ENCODE measurements around the gene MT1M.

The MT1M gene

GRCh38 chr16:56628486-56629350, 3.7 kb upstream of the MT1M start:
- no peak for DNase-seq (ENCODE audit: low spot score)

DNA sequence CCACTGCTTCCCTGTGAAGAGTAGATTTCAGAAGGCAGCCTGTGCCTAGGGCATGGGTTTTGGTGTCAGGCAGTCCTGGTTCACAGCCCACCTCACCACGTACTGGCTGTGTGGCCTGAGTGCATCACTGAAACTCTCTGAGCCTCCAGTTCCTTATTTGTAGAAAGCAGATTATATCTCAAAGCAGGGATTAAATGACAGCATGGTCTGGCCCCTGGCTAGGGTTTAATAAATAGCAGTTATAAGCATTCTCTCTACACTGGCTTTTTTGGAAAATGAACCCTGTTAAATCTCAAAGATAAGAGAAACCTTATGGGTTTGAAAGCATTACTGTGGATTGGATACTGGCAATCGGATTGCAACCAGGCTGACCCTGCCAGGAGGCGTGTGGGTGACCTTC, 2.9 kb upstream of the MT1M start:
- no peak for DNase-seq (ENCODE audit: low spot score)

DNA sequence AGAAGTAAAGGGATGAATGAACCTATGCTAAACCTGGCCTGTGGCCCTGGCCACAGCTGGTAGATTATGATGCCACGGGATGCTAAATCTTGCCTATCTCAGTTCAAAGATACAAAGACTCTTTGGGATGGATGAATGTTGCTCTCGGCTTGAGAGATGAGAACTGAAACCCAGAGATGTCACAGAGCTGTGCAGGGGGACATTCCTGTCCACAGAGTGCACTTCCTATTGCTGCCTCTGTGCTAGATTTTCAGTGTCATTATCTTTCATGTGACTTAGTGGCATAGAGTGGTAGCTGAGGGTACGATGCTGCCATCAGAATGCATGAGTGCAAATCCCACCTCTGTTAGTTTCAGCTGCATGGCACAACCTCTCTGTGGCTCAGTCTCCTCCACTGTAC, 2.3 kb upstream of the MT1M start:
- peak; percentile 58 for DNase-seq (ENCODE audit: low spot score)

DNA sequence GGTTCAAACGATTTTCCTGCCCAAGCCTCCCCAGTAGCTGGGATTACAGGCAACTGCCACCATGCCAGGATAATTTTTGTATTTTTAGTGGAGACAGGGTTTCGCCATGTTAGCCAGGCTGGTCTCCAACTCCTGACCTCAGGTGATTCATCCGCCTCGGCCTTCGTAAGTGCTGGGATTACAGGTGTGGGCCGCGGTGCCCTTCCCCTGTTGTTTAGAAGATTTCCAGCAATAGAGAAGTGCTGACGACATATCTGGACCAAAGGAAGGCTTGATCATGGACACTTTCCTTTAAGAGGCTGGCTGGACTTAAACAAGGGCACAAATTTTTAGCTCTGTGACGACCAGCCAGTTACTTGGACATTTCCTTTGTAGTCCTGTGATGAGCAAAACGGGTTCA, 1.3 kb upstream of the MT1M start:
- no peak for DNase-seq (ENCODE audit: low spot score)

GRCh38 chr16:56631832-56632155, 665 bp upstream of the MT1M start:
- DNase-seq (ENCODE audit: low spot score): no peak

GRCh38 chr16:56632848-56633365, 448 bp downstream of the MT1M start:
- DNase-seq (ENCODE audit: low spot score): no peak

DNA sequence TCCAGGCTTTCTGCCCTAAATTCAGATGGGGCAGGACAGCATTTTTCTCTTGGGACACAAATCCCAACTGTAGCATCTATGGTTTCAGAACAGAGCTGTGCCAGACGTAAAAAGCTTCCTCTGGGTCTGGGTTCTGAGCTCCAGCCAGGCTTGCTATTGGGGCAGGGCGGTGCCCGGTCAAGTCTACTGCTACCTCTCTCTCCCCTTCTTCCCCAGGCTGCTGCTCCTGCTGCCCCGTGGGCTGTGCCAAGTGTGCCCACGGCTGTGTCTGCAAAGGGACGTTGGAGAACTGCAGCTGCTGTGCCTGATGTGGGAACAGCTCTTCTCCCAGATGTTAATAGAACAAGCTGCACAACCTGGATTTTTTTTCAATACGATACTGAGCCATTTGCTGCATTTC, 1.1 kb downstream of the MT1M start:
- DNase-seq (ENCODE audit: low spot score): no peak

DNA sequence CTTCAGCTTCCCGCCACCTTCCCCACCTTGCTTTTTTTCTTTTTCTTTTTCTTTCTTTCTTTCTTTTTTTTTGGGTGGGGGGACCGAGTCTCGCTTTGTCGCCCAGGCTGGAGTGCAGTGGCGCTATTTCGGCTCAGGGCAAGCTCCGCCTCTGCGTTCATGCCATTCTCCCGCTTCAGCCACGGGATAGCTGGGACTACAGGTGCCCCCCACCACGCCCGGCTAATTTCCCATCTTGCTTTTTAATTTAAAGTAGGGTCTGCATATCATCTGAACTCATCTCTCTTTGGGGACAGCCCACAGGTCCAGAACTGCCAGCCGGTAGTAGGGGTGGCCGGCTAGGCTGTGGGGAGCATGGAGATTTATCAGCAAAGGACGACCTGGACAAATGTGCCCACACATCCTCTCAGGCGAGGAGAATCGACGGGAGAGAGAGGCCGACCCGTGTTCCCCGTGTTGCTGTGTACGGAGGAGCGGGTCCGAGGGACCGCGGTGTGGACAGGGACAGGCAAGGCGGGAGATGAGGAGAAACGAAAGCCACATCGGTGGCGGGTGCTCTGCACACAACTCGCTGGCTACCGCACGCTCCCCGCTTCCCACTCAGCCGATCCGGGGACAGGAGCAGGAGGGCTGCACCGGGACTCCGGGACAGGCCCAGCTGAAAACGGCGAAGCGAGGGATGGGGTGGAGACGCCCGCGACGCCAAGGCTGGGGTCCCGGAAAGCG, 2.4 kb downstream of the MT1M start:
- no peak for DNase-seq (ENCODE audit: low spot score)

DNA sequence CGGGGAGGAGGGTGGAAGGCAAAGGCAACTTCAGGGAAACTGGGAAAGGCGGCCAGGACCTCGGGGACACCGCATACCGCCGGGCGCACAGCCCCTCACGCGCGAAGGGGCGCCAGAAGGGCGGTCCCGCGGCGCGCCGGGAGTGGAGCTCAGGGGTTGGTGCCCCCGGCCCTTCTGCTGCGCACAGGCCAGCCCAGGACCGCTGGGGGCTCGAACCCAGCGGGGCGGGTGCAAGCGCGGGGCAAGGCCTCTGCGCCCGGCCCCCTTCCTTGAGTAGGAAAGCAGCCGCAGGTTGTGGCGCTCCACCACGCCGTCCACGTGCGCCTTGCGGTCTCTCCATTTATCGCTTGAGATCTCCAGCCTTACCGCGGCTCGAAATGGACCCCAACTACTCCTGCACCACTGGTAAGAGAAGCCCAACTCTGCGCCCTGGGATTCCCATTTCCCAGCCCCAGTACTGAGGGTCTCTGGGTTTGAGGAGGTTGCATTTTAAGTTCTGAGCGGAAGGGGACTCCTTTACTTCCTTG, 3.0 kb downstream of the MT1M start:
- no peak for DNase-seq (ENCODE audit: low spot score)

DNA sequence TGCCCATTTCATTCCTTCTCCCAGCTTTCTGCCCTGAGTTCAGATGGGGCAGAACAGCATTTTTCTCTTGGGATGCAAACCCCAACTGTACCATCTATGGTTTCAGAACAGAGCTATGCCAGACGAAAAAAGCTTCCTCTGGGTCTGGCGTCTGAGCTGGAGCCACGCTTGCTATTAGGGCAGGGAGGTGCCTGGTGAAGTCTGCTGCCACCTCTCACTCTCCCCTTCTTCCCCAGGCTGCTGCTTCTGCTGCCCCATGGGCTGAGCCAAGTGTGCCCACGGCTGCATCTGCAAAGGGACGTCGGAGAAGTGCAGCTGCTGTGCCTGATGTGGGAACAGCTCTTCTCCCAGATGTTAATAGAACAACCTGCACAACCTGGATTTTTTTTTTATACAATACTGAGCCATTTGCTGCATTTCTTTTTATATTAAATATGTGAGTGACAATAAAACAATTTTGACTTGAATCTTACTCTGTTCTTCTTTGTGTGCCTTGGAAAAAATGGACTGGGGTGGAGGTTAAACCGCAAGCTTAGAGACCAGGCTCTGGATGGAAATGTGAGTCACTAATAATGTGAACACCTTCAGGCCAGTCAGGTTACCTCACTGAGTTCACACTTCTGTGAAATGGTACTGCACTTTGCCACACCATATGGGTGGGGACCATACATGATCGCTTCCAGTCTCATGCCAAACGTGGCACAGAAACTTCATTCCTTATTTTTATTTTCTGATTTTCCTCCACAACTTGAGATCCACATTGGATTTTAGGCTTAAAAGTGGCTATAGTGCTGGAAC, 4.4 kb downstream of the MT1M start:
- no peak for DNase-seq (ENCODE audit: low spot score)

GRCh38 chr16:56637814-56638750, 5.6 kb downstream of the MT1M start, which contains the start of gene MT1A:
TSS of gene MT1A (plus strand) at chr16:56638666. CDS start at chr16:56638739, 73 bp downstream.
- no peak for DNase-seq (ENCODE audit: low spot score)

DNA sequence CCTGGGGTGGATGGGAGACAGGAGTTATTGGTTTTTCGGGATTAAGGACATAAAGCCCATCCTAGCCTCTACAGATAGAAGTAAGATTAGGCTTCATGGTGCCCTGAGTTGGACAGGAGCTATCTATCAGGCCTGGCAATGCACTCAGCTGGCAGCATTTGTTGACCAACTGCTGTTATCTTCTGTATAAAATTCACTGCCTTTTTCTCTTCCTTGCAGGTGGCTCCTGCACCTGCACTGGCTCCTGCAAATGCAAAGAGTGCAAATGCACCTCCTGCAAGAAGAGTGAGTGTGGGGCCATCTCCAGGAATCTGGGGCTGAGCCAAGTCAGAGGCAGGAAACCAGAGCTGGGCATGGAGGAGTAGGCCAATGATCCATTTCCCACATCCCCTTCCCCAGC, 6.6 kb downstream of the MT1M start:
- no peak for DNase-seq (ENCODE audit: low spot score)

DNA sequence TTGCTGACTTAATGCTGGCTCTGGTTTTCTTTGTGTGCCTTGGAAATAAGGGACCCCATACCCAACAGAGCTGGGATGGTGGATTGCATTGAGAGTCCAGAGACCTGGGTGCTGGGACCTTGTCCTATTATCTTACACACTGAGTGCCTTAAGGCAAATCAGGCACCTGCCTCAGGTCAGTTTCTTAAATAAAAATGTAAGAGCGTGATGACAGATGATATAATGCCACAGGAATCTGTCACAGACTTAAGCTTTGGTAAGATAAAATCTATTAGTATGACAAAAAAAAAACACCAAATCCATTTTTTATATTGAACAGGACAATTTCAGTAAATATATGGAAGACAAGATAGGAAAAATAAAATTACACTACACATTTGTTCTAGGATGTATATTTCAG, 7.6 kb downstream of the MT1M start:
- DNase-seq (ENCODE audit: low spot score): no peak

DNA sequence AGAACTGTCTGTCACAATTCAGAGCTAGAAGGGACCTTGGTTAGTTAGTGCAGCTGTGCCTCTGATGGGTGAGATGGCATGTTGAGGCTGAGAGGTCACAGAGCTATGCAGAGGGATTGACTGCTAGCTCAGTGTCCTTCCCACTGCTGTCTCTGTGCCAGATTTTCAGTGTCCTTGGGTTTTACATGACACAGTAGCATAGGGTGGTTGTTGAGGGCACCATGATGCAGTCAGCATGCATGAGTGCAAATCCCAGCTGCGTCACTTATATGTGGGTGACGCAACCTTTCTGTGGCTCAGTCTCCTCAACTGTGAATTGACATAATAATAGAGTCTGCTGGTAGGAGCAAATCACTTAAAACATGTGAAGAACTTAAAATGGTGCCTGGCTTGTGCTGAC, 8.7 kb downstream of the MT1M start:
- no peak for DNase-seq (ENCODE audit: low spot score)

GRCh38 chr16:56643080-56643778, 10.8 kb downstream of the MT1M start:
- peak; percentile 57 for DNase-seq (ENCODE audit: low spot score)

- DNase-seq (ENCODE audit: low spot score): no peak
Observed at GRCh38 chr16:56643833-56644232, 11.4 kb downstream of the MT1M start.

- DNase-seq (ENCODE audit: low spot score): no peak
Observed at GRCh38 chr16:56645311-56645710, 12.9 kb downstream of the MT1M start.

- no peak for DNase-seq (ENCODE audit: low spot score)
Observed at GRCh38 chr16:56645838-56646237, 13.4 kb downstream of the MT1M start.

DNA sequence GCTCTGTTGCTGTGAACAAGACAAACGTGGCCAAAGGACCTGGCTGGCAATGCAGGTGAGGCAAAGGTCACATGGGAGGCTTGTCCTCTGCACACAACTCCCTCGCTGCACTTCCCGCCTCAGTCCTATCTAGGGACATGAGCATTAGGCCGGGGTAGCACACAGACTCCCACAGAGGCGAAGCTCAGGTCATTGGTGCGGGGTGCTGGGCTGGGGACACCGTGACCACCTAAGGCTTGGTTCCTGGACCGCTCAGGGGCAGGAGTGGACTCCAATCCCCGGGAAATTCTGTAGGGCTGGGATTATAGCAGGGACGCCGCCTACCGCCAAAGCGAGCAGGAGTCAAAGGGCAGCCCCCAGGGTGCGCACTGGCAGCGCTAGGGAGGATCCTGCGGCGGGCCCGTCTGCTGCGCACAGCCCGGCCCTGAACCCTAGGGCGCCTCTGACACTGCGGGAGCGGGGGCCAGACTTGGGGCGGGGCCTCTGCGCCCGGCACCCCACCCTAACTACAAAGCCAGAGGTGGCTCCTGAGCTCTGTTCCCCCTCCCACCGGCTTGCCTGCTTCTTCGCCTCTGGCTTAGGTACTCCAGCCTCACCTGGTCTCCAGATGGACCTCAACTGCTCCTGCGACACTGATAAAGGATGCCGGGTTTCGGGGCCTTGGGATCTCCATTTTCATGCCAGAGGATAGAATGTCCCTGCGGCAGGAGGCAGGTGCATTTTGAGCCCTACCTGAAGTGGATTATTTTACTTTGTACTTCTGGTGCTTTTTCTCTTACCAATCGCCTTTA, 15.4 kb downstream of the MT1M start:
- no peak for DNase-seq (ENCODE audit: low spot score)

- no peak for DNase-seq (ENCODE audit: low spot score)
Observed at GRCh38 chr16:56649271-56649670, 16.8 kb downstream of the MT1M start.
